A673 (cell line): ENCODE measurements around the gene ELP5. TPM values are rescaled to one million over a fixed set of nuclear protein-coding genes. Genes with fewer than 3 reads are reported as not detected.

ENCODE experiments used
- BruUV-seq: library from RNA; stranded (reverse); fragments of 400-500 nt; replicated peaks from 2 replicates; lab custom pipeline; 2021; lab: Mats Ljungman, UMichigan
- CTCF ChIA-PET: fragments of 300-600 bp; sonication (Branson Sonifier 250); formaldehyde crosslinking; loops from one replicate; lab custom pipeline; 2022; ENCODE audit warnings: antibody characterized with exemption; lab: Charles Lee
- POLR2A ChIA-PET: fragments of 300-600 bp; sonication (Branson Sonifier 250); formaldehyde crosslinking; loops from one replicate; lab custom pipeline; 2022; ENCODE audit warnings: antibody characterized with exemption; ENCODE audit not compliant: low non-redundant PET; lab: Charles Lee
- DNase-seq: peaks from one replicate; pipeline ENCODE4 v3.0.0-alpha.2; 2015; ENCODE audit warnings: low spot score
- H3K27ac ChIP-seq: fragments of 200-600 bp; sonication (generic); 2 replicates; pipeline ENCODE4 v1.5.1; 2016; ENCODE audit warnings: mixed run types, low read depth, mild to moderate bottlenecking, mixed read lengths, antibody characterized with exemption, low read length; ENCODE audit not compliant: poor library complexity, severe bottlenecking
- H3K27me3 ChIP-seq: fragments of 200-600 bp; sonication (generic); replicated peaks from 2 replicates; pipeline ENCODE4 v1.6.1; 2017; ENCODE audit warnings: mixed run types, low read depth, mild to moderate bottlenecking, mixed read lengths, antibody characterized with exemption, low read length; ENCODE audit not compliant: insufficient read depth, poor library complexity
- H3K36me3 ChIP-seq: fragments of 200-600 bp; sonication (generic); 2 replicates; pipeline ENCODE4 v1.6.1; 2016; ENCODE audit warnings: mixed run types, mild to moderate bottlenecking, mixed read lengths, antibody characterized with exemption, low read length; ENCODE audit not compliant: insufficient read depth, poor library complexity, severe bottlenecking
- H3K4me1 ChIP-seq: fragments of 200-600 bp; sonication (generic); 2 replicates; pipeline ENCODE4 v1.6.1; 2017; ENCODE audit warnings: mixed run types, mild to moderate bottlenecking, mixed read lengths, antibody characterized with exemption, low read length; ENCODE audit not compliant: insufficient read depth, poor library complexity, severe bottlenecking
- H3K4me3 ChIP-seq: fragments of 200-600 bp; sonication (generic); 2 replicates; pipeline ENCODE4 v1.5.1; 2016; ENCODE audit warnings: low read depth, mixed run types, mild to moderate bottlenecking, mixed read lengths, low read length; ENCODE audit not compliant: poor library complexity, severe bottlenecking
- H3K9me3 ChIP-seq: fragments of 200-600 bp; sonication (generic); 2 replicates; pipeline ENCODE4 v1.6.1; 2016; ENCODE audit warnings: mixed run types, low read depth, mild to moderate bottlenecking, mixed read lengths, antibody characterized with exemption, low read length; ENCODE audit not compliant: poor library complexity, severe bottlenecking
- EZH2 ChIP-seq: fragments of 200-600 bp; sonication (generic); IDR thresholded peaks from 2 replicates; pipeline ENCODE4 v1.6.1; 2017; ENCODE audit warnings: borderline replicate concordance, low read depth, mild to moderate bottlenecking, mixed read lengths, antibody characterized with exemption, low read length; ENCODE audit not compliant: poor library complexity, severe bottlenecking
- intact Hi-C: fragments of 100-400 bp; cut with micrococcal nuclease; formaldehyde crosslinking; loops from one replicate; pipeline ENCODE4 v1.10.0; 2022; ENCODE audit not compliant: unreplicated experiment
- total RNA-seq: library from RNA; stranded (reverse); gene quantifications from 2 replicates; pipeline ENCODE4 v1.2.3, GENCODE V29; 2021
- TF ChIP-seq, protein P1 (sequence below): fragments of 300-800, 200-600 bp; sonication (generic); conservative IDR thresholded peaks from 2 replicates; pipeline ENCODE4 v1.5.1; 2017; ENCODE audit warnings: low read depth, mild to moderate bottlenecking, antibody characterized with exemption, low read length, moderate library complexity, mixed read lengths

Gene ELP5
- total RNA-seq, 1 experiment from 2014 or later, result 128 TPM

DNA sequence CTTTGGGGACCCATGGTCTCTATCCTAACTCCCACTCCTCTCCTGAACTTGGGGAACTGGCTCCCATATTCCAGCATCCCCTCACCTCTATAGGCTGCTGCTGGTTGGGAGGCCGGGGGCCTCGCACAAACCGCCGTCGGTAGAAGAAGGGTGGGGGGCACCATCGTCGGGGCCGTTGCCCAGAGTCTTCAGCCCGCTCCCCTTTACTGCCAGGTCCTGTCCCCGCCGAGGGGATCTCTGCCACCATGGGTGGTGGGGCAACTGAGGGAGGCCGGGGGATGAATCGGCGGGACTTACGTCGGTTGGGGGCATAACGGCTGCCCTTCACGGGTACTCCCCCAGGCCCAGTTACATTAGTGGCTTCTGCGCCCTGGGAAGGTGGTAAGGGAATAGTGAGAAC lies 38.2 kb downstream of the ELP5 start:
- H3K4me3 ChIP-seq, result no peak overlapping the region
- intact Hi-C loops, result no loop called here
- no peaks in the 10 kb centered on the region for H3K9me3 ChIP-seq
- H3K27me3 ChIP-seq, result no peaks in the 10 kb centered on the region
- no peak overlapping the region for H3K27ac ChIP-seq
- TF ChIP-seq, protein P1, sequence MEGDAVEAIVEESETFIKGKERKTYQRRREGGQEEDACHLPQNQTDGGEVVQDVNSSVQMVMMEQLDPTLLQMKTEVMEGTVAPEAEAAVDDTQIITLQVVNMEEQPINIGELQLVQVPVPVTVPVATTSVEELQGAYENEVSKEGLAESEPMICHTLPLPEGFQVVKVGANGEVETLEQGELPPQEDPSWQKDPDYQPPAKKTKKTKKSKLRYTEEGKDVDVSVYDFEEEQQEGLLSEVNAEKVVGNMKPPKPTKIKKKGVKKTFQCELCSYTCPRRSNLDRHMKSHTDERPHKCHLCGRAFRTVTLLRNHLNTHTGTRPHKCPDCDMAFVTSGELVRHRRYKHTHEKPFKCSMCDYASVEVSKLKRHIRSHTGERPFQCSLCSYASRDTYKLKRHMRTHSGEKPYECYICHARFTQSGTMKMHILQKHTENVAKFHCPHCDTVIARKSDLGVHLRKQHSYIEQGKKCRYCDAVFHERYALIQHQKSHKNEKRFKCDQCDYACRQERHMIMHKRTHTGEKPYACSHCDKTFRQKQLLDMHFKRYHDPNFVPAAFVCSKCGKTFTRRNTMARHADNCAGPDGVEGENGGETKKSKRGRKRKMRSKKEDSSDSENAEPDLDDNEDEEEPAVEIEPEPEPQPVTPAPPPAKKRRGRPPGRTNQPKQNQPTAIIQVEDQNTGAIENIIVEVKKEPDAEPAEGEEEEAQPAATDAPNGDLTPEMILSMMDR, result no peak
- H3K36me3 ChIP-seq, result no peaks in the 10 kb centered on the region
- peaks cover 15% of the 10 kb centered on the region for H3K4me1 ChIP-seq
- no peak for DNase-seq
- ChIA-PET POLR2A (interaction anchor here (0.6 kb wide), 1 partner anchor 209 kb away, joined by 6 read pairs; no protein-coding TSS in a partner anchor), CTCF (no interaction called here)
- BruUV-seq, result no TSS peak

DNA sequence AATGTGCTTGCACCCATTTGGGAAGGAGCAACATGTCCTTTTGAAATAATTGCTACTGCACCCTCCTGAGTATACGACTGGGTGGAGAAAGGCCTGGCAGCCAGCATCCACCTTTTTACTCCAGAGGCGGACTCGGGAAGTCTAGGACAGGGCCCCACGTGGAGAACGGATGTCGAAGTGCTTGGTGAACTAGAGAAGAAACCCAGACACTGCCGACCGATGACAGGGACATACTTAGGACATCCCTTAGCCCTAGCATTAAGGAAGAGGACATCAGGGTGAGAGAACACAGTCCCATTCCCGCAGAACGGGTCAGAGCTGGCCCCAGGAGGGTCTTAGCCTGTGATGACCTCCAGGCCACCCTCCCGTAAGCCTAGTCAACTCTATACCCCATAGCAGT lies 38.7 kb downstream of the ELP5 start:
- H3K27me3 ChIP-seq, result no peaks in the 10 kb centered on the region
- ChIA-PET POLR2A (no interaction called here), CTCF (no interaction called here)
- no peak for DNase-seq
- no peaks in the 10 kb centered on the region for H3K36me3 ChIP-seq
- no peak for TF ChIP-seq EZH2
- TF ChIP-seq, protein P1, result no peak
- no peak overlapping the region for H3K4me3 ChIP-seq
- H3K9me3 ChIP-seq, result no peaks in the 10 kb centered on the region
- no peak overlapping the region for H3K27ac ChIP-seq
- peaks cover 17% of the 10 kb centered on the region for H3K4me1 ChIP-seq
- intact Hi-C loops, result no loop called here
- BruUV-seq, result no TSS peak

DNA sequence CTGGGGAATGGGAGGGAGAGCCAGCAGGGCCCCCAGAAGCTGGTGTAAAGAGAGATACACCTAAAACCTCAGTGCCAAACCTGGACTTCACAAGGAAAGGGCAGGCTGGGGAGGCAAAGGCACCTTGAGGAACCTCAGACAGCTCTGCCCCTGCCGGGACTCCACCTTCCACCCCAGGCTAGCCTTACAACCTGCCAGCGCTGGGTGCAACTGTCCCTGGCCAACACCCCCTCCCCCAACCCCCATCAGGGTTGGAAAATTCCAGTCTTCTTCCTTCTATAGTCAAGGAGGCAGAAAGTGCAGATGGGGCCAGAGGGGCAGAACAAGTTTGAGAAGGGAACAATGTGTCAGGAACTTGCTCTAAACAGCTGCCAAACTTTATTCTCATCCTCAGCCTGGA lies 40.2 kb downstream of the ELP5 start:
- Histone ChIP-seq H3K4me3 (no peak overlapping the region), H3K27ac (no peak overlapping the region), H3K4me1 (peaks cover 22% of the 10 kb centered on the region), H3K27me3 (no peaks in the 10 kb centered on the region), H3K9me3 (no peaks in the 10 kb centered on the region), H3K36me3 (no peaks in the 10 kb centered on the region)
- TF ChIP-seq, protein P1, result no peak
- TF ChIP-seq EZH2, result no peak
- ChIA-PET POLR2A (interaction anchor here (0.5 to 0.6 kb wide), 2 partner anchors 11 to 1968 kb away, joined by 3 to 21 read pairs; partner anchors contain the start of gene SLC2A4), CTCF (interaction anchor here (0.6 kb wide), 1 partner anchor 271 kb away, joined by 4 read pairs; no protein-coding TSS in a partner anchor)
- BruUV-seq, result no TSS peak
- intact Hi-C loops, result no loop called here
- no peak for DNase-seq
